Vagina (tissue), 2 donors: ENCODE data around the gene TRIM44. TPM values are rescaled to one million over a fixed set of nuclear protein-coding genes. Genes with fewer than 3 reads are reported as not detected.
A peak's percentile ranks its signal among the peaks of the same experiment; 100 is the strongest.

Source experiments
- DNase-seq, 2 donors: peaks; one replicate each; pipeline ENCODE4 v3.0.0-alpha.2; 2017; ENCODE audit errors: extremely low spot score in 2 of 2
- H3K27ac ChIP-seq: fragments of 200-600 bp; sonication (generic); one replicate; pipeline ENCODE4 v1.5.1; 2019
- H3K27me3 ChIP-seq: fragments of 200-600 bp; sonication (generic); one replicate; pipeline ENCODE4 v1.5.1; 2019
- H3K36me3 ChIP-seq, 2 donors: fragments of 200-600 bp; sonication (generic); one replicate each; pipeline ENCODE4 v1.5.1; 2017 to 2019
- H3K4me1 ChIP-seq: fragments of 200-600 bp; sonication (generic); one replicate; pipeline ENCODE4 v1.5.1; 2019
- H3K4me3 ChIP-seq, 2 donors: fragments of 200-600 bp; sonication (generic); 1 replicate in 1 of 2; 2 replicates in 1 of 2; pipeline ENCODE4 v1.5.1; 2016 to 2019
- H3K9me3 ChIP-seq: fragments of 200-600 bp; sonication (generic); one replicate; pipeline ENCODE4 v1.5.1; 2019
- POLR2A ChIP-seq, 2 donors: fragments of 450-650 bp; IDR thresholded peaks; one replicate each; pipeline ENCODE4 v1.6.1; 2017; ENCODE audit warnings: antibody characterized with exemption in 2 of 2, mild to moderate bottlenecking in 2 of 2, moderate library complexity in 2 of 2
- POLR2AphosphoS5 ChIP-seq, 2 donors: sonication (generic); formaldehyde crosslinking; IDR thresholded peaks; one replicate each; pipeline ENCODE4 v1.9.0; 2017; ENCODE audit warnings: antibody characterized with exemption in 2 of 2, mild to moderate bottlenecking in 2 of 2, low read depth in 1 of 2; ENCODE audit not compliant: insufficient read depth in 1 of 2
- intact Hi-C: fragments of 100-400 bp; cut with DNase I; formaldehyde crosslinking; loops from one replicate; pipeline ENCODE4 v1.15.1; 2023
- total RNA-seq: library from RNA; depleted of rRNA; stranded (reverse); fragments of >200 nt; gene quantifications from one replicate; pipeline ENCODE4 v1.2.3, GENCODE V29; 2016
- TF ChIP-seq, protein P1 (sequence below), 3 experiments: fragments of 450-650 bp in 2 of 3; fragments of 200-600 bp in 1 of 3; sonication (generic) in 1 of 3; IDR thresholded peaks; one replicate each; pipeline ENCODE4 v1.5.1; 2017 to 2019; ENCODE audit warnings: antibody characterized with exemption in 3 of 3, mild to moderate bottlenecking in 2 of 3, moderate library complexity in 2 of 3

The TRIM44 gene, protein sequence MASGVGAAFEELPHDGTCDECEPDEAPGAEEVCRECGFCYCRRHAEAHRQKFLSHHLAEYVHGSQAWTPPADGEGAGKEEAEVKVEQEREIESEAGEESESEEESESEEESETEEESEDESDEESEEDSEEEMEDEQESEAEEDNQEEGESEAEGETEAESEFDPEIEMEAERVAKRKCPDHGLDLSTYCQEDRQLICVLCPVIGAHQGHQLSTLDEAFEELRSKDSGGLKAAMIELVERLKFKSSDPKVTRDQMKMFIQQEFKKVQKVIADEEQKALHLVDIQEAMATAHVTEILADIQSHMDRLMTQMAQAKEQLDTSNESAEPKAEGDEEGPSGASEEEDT
- 27.7 TPM for total RNA-seq

- H3K9me3 ChIP-seq = no peaks in the 10 kb centered on the region
- peak within 1 kb of the TSS; percentile 77 to 91 for H3K4me3 ChIP-seq
- no peaks in the 10 kb centered on the region for H3K36me3 ChIP-seq
- intact Hi-C loops = no loop called here
- peaks cover 29% of the 10 kb centered on the region for H3K4me1 ChIP-seq
- TF ChIP-seq POLR2A (IDR thresholded peaks at IDR 0.05) (peak in 1 of 2 donors; percentile 33), POLR2AphosphoS5 (IDR thresholded peaks at IDR 0.05; ENCODE audit: insufficient read depth in 1 of 2, low read depth in 1 of 2) (peak in 1 of 2 donors; percentile 55)
- TF ChIP-seq, protein P1, sequence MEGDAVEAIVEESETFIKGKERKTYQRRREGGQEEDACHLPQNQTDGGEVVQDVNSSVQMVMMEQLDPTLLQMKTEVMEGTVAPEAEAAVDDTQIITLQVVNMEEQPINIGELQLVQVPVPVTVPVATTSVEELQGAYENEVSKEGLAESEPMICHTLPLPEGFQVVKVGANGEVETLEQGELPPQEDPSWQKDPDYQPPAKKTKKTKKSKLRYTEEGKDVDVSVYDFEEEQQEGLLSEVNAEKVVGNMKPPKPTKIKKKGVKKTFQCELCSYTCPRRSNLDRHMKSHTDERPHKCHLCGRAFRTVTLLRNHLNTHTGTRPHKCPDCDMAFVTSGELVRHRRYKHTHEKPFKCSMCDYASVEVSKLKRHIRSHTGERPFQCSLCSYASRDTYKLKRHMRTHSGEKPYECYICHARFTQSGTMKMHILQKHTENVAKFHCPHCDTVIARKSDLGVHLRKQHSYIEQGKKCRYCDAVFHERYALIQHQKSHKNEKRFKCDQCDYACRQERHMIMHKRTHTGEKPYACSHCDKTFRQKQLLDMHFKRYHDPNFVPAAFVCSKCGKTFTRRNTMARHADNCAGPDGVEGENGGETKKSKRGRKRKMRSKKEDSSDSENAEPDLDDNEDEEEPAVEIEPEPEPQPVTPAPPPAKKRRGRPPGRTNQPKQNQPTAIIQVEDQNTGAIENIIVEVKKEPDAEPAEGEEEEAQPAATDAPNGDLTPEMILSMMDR (IDR thresholded peaks at IDR 0.05) = peak in 1 of 3 experiments; percentile 22
- no peak for DNase-seq
- H3K27ac ChIP-seq = peak within 1 kb of the TSS; percentile 88
- no peaks in the 10 kb centered on the region for H3K27me3 ChIP-seq
Measured at GRCh38 chr11:35662649-35663407, at the start of gene TRIM44. Gene TRIM44, plus strand, starts transcription at chr11:35662775. Its CDS starts 337 bp downstream, at chr11:35663112.

DNA sequence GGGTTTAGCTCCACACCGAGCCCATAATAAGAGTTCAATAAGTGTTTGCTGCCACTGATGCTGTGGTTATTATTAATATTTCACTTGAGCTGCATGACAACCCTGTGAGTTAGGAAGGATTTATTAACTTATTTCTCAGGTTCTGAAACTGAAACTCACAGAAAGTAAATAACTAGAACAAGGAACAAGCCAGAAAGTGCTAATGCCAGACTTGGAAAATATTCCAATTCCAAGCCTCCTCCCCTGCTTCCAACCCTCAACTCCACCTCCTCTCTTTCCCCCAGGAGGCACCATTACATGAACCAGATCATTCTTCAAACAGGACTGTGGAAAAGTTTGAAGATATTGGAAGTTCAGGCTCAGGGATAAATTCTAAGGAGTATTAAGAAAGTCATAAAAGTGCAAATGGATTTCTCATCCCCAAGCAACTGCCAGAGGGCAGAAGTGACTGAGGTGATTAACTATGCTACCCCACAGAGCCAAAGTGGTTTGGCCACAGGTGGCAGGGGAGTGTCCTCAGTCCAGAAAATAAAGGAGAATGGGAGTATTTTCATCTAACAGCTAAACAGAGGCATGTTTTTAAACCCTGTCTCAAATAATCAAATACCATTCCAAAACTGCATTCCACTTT, 47.5 kb upstream of the TRIM44 start:
- no peak overlapping the region for H3K4me3 ChIP-seq
- no peak overlapping the region for H3K27ac ChIP-seq
- intact Hi-C loops = loop anchor here (5.0 to 10.0 kb wide), 3 partner anchors 210 to 647 kb away; no protein-coding TSS in a partner anchor
- H3K36me3 ChIP-seq = no peaks in the 10 kb centered on the region
- TF ChIP-seq, protein P1 (IDR thresholded peaks at IDR 0.05) = no peak
- TF ChIP-seq POLR2AphosphoS5 (IDR thresholded peaks at IDR 0.05; ENCODE audit: insufficient read depth in 1 of 2, low read depth in 1 of 2) (no peak), POLR2A (IDR thresholded peaks at IDR 0.05) (no peak)
- H3K4me1 ChIP-seq = peaks cover 21% of the 10 kb centered on the region
- no peak for DNase-seq
- no peaks in the 10 kb centered on the region for H3K9me3 ChIP-seq
- no peaks in the 10 kb centered on the region for H3K27me3 ChIP-seq

DNA sequence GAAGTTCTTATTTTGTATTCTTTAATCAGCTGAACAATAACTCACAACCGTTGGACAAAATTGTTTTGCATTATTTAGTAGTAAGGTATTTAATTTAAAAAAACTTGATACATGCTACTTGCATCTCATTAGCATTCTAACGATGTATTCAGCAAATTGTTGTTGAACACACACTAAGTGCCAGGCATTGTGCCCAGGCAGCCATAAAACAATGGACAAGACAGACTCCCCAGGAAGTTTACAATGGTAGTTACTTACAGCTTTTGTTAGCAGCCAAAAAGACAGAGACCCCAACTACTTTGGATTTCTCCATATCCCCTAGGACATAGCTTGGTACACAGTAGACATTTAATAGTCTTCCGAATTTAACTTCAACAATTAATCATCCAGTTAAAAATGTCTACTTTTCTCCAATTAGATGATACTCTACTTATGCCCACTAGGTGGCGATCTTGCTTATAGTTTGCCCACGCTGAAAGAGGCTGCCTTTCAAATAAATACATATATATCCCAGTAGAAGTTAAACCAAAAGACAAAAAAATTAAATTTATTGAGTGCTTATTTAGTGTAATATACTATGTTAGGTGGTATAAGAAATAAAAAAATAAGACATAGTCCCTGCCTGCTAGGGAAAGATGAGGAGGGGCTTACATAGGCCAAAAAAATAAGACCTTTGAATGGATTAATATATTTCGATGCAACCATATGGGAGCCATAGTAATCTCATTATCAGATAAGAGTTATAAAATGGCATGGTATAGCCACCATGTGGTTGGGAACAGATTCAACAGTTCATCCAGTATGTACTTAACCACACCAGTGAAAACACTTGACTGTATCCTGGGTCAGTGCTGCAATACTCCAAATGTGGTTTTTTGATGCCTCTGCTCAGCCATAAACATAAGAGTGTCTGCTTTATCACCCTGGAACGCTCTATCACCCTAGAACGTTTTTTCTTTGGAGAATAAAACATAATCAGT, 46.4 kb upstream of the TRIM44 start:
- Histone ChIP-seq H3K9me3 (no peaks in the 10 kb centered on the region), H3K27ac (no peak overlapping the region), H3K36me3 (no peaks in the 10 kb centered on the region), H3K27me3 (no peaks in the 10 kb centered on the region), H3K4me1 (peaks cover 24% of the 10 kb centered on the region), H3K4me3 (no peak overlapping the region)
- TF ChIP-seq POLR2AphosphoS5 (IDR thresholded peaks at IDR 0.05; ENCODE audit: insufficient read depth in 1 of 2, low read depth in 1 of 2) = no peak
- TF ChIP-seq, protein P1 (IDR thresholded peaks at IDR 0.05) = peak; percentile 64 to 75 (median 70)
- intact Hi-C loops = loop anchor here (5.0 to 10.0 kb wide), 3 partner anchors 209 to 646 kb away; no protein-coding TSS in a partner anchor
- no peak for DNase-seq

- Histone ChIP-seq H3K4me3 (peak overlapping the region; percentile 53 to 56), H3K4me1 (peaks cover 30% of the 10 kb centered on the region), H3K9me3 (no peaks in the 10 kb centered on the region), H3K27ac (peak overlapping the region; percentile 84), H3K36me3 (no peaks in the 10 kb centered on the region), H3K27me3 (no peaks in the 10 kb centered on the region)
- no peak for DNase-seq
- TF ChIP-seq POLR2A (IDR thresholded peaks at IDR 0.05) (no peak), POLR2AphosphoS5 (IDR thresholded peaks at IDR 0.05; ENCODE audit: insufficient read depth in 1 of 2, low read depth in 1 of 2) (no peak)
- TF ChIP-seq, protein P1 (IDR thresholded peaks at IDR 0.05) = no peak
- intact Hi-C loops = loop anchor here (5.0 to 10.0 kb wide), 3 partner anchors 208 to 645 kb away; no protein-coding TSS in a partner anchor
Measured at GRCh38 chr11:35617316-35617686, 45.3 kb upstream of the TRIM44 start.
